ENCODE measurements around the gene VEPH1.

DNA sequence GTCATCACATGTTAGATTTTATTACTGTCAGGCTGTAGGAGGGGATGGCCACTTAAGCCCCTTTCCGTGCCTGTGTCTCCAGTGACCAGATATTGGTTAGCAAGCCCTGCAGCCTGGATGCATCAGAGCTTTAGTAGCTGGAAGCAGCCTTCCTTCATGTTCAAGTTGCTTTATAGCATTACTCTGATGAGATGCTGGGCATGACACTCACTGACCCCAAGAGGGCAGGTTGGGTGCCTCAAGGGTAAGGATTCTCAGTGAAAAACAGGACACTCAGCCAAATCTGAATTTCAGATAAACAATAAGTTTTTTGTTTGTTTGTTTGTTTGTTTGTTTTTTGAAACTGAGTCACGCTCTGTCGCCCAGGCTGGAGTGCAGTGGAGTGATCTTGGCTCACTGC lies 135.0 kb downstream of the VEPH1 start:
- TF ChIP-seq, protein P1, sequence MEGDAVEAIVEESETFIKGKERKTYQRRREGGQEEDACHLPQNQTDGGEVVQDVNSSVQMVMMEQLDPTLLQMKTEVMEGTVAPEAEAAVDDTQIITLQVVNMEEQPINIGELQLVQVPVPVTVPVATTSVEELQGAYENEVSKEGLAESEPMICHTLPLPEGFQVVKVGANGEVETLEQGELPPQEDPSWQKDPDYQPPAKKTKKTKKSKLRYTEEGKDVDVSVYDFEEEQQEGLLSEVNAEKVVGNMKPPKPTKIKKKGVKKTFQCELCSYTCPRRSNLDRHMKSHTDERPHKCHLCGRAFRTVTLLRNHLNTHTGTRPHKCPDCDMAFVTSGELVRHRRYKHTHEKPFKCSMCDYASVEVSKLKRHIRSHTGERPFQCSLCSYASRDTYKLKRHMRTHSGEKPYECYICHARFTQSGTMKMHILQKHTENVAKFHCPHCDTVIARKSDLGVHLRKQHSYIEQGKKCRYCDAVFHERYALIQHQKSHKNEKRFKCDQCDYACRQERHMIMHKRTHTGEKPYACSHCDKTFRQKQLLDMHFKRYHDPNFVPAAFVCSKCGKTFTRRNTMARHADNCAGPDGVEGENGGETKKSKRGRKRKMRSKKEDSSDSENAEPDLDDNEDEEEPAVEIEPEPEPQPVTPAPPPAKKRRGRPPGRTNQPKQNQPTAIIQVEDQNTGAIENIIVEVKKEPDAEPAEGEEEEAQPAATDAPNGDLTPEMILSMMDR (optimal IDR thresholded peaks at IDR 0.05 in 1 of 3, IDR thresholded peaks at IDR 0.05 in 1 of 3, conservative IDR thresholded peaks at IDR 0.05 in 1 of 3; ENCODE audit: extremely low read depth in 1 of 3, insufficient read depth in 2 of 3, low read length in 3 of 3), result no peak
- no peak for TF ChIP-seq EZH2 (IDR thresholded peaks at IDR 0.05; ENCODE audit: low read length)
